Activated naive CD8-positive, alpha-beta T cell (primary cell): Measurements from ENCODE around the gene SLC7A10.
"Not testable (repeated sequence)": the region's sequence is repeated elsewhere in the genome, so short reads cannot be mapped to it uniquely, and the experiment has no call there.

ENCODE experiments used
- H3K27ac Mint-ChIP-seq: one replicate; pipeline ENCODE4 v1.8.0; 2021; ENCODE audit warnings: mixed read lengths
- H3K27me3 Mint-ChIP-seq: one replicate; pipeline ENCODE4 v1.8.0; 2021; ENCODE audit warnings: mixed read lengths
- H3K36me3 Mint-ChIP-seq: one replicate; pipeline ENCODE4 v1.8.0; 2021; ENCODE audit warnings: mixed read lengths
- H3K4me1 Mint-ChIP-seq: one replicate; pipeline ENCODE4 v1.8.0; 2021; ENCODE audit warnings: low read depth, mixed read lengths
- H3K4me3 Mint-ChIP-seq: one replicate; pipeline ENCODE4 v1.8.0; 2021; ENCODE audit warnings: mild to moderate bottlenecking, mixed read lengths
- H3K9me3 Mint-ChIP-seq: one replicate; pipeline ENCODE4 v1.8.0; 2021; ENCODE audit warnings: low read depth, mixed read lengths

The SLC7A10 gene

DNA sequence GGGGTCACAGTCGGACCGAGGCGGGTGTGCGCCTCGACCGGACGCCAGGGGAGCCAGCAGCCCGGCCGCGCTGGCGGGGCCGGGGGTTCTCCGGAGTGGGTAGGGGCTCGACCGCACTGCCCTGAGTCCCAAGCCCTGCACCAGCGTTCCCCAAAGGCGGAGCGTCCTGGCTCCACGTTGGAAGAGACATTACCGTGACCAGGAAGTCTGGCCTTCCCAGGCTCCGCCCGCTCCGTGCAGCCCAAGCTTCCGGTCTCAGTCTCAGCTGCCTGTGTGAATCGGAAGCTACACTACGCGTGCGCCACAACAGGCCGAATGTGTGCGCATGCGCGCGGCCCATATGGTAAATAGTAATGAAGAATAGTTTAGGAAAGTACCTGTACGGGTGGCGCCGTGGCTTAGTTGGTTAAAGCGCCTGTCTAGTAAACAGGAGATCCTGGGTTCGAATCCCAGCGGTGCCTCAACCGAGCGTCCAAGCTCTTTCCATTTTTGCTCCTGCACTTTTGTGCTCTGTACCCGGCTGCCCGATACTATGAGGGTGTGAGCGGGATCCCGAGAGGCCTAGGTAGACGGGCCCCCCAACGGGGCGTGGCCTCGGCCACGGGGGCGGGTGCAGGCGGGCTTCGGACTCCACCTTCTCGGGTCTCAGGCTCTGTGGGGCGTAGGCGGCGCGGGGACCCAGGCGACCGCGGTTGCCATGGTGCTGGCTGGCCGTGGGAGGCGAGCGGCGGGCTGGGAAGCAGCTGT lies 48.8 kb downstream of the SLC7A10 start:
- H3K9me3 Mint-ChIP-seq = no peaks in the 10 kb centered on the region
- H3K4me1 Mint-ChIP-seq = peaks cover 39% of the 10 kb centered on the region
- H3K4me3 Mint-ChIP-seq = peak overlapping the region; percentile 96
- no peaks in the 10 kb centered on the region for H3K36me3 Mint-ChIP-seq
- H3K27me3 Mint-ChIP-seq = no peaks in the 10 kb centered on the region
- peak overlapping the region; percentile 98 for H3K27ac Mint-ChIP-seq

DNA sequence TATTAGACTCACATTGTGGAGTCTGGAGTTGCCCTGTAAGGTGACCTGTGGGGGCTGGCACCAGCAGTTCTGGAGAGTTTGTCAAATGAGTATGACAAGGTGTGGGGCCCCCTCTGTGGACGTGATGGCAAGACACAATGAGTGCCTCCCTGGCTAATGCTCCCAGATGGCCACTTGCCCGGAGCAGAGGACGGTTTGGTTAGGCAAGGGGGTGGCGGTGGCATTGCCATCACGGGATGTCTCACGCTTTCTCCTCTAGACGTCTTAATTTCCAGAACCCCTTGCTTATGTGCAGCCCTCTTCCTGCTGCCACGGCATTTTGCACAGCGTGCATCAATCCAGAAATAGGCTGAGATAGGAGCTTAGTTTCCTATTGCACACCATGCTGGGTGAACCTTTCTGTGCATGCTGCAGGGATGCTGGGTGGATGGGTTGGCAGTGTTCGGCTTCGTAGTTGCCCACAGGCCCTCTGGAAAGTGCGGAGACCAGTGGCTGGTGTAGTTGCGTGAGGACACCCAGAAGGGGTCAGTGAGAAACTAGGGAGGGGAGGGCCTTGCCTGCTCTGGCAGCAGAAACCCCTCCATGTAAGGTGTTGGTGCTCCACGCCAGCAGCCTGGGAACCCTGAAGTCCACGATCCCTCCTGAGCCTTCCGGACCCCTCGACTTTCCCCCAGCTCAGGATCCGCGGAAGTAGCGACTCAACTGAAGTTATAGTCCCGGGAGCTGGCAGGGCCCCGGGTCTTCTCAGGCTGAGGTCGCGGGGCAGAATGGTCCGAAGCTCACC lies 49.6 kb downstream of the SLC7A10 start:
- no peaks in the 10 kb centered on the region for H3K9me3 Mint-ChIP-seq
- H3K27ac Mint-ChIP-seq = peak overlapping the region; percentile 98
- H3K4me3 Mint-ChIP-seq = peak overlapping the region; percentile 96
- peaks cover 42% of the 10 kb centered on the region for H3K4me1 Mint-ChIP-seq
- H3K27me3 Mint-ChIP-seq = no peaks in the 10 kb centered on the region
- H3K36me3 Mint-ChIP-seq = no peaks in the 10 kb centered on the region

DNA sequence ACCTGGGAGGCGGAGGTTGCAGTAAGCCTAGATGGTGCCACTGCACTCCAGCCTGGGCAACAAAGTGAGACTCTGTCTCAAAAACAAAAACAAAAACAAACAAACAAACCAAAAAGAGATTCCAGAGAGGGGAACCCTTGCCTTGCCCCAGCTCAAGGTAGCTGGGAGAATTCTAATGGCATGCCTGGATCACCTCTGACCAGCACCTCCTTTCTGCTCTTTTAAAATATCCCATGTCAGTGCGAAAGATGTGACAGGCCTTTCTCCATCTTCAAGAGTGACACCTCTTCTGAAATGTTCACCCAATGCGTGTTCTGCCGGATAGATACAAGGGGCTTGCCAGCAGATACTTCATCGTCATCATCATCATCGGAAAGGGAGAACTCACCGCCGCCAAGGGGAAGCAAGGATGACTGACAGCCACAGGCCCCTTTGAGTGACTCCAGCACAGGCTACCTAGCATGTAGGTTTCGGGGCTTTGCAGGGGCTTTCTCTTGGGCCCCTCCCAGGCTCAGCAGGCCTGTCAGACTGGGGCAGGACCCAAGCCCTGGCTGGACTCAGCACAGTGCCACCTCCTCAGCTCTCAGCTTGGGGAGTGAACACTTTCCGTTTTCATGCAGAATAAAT lies 50.4 kb downstream of the SLC7A10 start:
- Mint-ChIP-seq H3K4me1 (peaks cover 42% of the 10 kb centered on the region), H3K27me3 (no peaks in the 10 kb centered on the region), H3K36me3 (no peaks in the 10 kb centered on the region), H3K4me3 (peak overlapping the region; percentile 96), H3K9me3 (no peaks in the 10 kb centered on the region), H3K27ac (no peak overlapping the region)

DNA sequence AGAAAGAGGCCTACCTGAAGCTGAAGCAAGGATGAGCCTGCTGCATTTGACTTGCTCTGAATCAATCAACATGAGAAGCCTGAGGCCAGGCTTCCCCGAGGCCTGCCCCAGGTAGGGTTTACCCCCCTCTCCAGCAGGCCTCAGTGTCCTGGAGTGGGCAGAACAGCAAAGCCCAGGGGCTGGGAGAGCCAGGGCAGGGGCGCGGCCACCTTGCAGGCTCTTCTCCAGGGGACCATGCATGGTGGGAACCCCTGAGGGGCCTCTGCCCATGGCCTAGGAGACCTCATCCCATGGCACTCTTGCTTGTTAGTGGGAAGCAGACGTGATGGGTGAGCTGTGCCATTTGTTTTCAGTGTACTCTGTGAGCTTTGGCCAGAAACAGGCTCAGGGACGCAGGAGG lies 51.5 kb downstream of the SLC7A10 start:
- peaks cover under 1% of the 10 kb centered on the region for H3K36me3 Mint-ChIP-seq
- H3K27ac Mint-ChIP-seq = no peak overlapping the region
- H3K9me3 Mint-ChIP-seq = peaks cover 2% of the 10 kb centered on the region
- no peak overlapping the region for H3K4me3 Mint-ChIP-seq
- no peaks in the 10 kb centered on the region for H3K27me3 Mint-ChIP-seq
- peaks cover 44% of the 10 kb centered on the region for H3K4me1 Mint-ChIP-seq

DNA sequence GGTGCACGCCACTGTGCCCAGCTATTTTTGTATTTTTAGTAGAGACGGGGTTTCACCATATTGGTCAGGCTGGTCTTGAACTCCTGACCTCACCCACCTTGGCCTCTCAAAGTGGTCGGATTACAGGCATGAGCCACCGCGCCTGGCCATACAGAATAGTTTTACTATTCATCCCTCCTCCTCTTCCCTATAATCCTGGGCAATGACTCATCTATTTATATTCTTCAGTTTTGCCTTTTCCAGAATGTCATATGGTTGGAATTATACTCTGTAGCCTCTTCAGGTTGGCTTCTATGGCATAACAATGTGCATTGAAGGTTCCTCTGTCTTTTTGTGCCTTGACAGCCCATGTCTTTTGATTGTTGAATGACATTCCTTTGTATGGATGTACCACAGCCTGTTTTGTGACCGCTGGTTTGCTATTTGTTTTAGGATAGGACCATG lies 53.7 kb downstream of the SLC7A10 start:
- H3K27me3 Mint-ChIP-seq = no peaks in the 10 kb centered on the region
- no peak overlapping the region for H3K27ac Mint-ChIP-seq
- H3K9me3 Mint-ChIP-seq = peaks cover 11% of the 10 kb centered on the region
- no peak overlapping the region for H3K4me3 Mint-ChIP-seq
- H3K4me1 Mint-ChIP-seq = peaks cover 40% of the 10 kb centered on the region
- H3K36me3 Mint-ChIP-seq = peaks cover 13% of the 10 kb centered on the region

DNA sequence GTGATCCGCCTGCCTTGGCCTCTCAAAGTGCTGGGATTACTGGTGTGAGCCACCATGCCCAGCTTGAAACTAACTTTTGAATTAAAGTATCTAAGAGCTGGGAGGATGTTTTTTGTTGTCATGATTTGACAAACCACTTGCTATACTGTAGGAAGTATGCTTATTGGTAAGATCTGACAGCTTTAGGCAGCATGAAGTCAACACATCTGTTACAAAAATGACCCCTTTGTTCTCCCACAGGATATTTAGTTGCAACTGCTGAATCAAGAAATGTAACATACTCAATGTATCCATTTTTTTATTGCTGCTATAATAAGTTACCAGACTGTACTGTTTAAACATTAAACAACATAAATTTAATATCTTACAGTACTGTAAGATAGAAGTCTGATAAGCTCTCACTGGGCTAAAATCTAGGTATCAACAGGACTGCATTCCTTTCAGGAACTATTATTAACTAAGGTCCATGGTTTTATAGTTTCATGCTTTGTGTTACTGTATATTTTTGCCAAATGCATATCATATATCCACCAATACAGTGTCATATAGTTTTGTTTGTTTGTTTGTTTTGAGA lies 54.3 kb downstream of the SLC7A10 start:
- H3K27me3 Mint-ChIP-seq = no peaks in the 10 kb centered on the region
- peaks cover 11% of the 10 kb centered on the region for H3K9me3 Mint-ChIP-seq
- no peak overlapping the region for H3K27ac Mint-ChIP-seq
- H3K4me3 Mint-ChIP-seq = no peak overlapping the region
- peaks cover 13% of the 10 kb centered on the region for H3K36me3 Mint-ChIP-seq
- H3K4me1 Mint-ChIP-seq = peaks cover 38% of the 10 kb centered on the region

DNA sequence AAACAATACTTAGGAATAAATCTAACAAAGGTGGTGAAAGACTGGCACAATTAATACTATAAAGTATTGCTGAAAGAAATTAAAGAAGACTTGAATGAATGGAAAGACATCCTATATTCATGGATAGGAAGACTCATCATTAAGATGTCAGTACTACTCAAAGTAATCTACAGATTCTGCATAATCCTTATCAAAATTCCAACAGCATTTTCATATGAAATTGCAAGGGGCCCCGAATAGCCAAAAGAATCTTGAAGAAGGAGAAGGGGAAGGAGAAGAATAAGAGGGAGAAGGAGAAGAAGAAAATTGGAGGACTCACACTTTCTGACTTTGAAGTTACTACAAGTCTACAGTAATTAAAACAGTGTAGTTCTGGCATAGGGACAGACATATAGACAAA lies 57.1 kb downstream of the SLC7A10 start:
- peaks cover 22% of the 10 kb centered on the region for H3K4me1 Mint-ChIP-seq
- H3K27me3 Mint-ChIP-seq = no peaks in the 10 kb centered on the region
- H3K27ac Mint-ChIP-seq = no peak overlapping the region

DNA sequence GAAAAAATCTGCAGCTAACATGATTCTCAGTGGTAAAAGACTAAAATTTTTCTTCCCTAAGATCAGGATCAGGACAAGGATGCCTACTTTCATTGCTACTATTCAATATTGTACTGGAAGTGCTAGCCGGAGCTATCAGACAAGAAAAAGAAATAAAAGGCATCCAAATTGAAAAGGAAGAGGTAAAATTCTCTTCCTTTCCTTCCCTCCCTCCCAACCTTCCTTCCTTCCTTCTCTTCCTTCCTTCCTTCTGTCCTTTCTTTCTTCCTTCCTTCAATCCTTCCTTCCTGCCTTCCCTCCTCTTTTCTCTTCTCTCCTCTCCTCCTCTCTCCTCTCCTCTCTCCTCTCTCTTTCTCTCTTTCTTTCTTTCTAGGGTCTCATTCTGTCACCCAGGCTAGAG lies 58.2 kb downstream of the SLC7A10 start:
- Mint-ChIP-seq H3K27ac (no peak overlapping the region), H3K27me3 (no peaks in the 10 kb centered on the region), H3K4me1 (peaks cover 16% of the 10 kb centered on the region), H3K9me3 (peaks cover 11% of the 10 kb centered on the region), H3K4me3 (no peak overlapping the region), H3K36me3 (peaks cover 15% of the 10 kb centered on the region)

More for the DNA sequence above, 57.1 kb downstream of the SLC7A10 start:
- H3K36me3 Mint-ChIP-seq = peaks cover 15% of the 10 kb centered on the region
- H3K9me3 Mint-ChIP-seq = peaks cover 11% of the 10 kb centered on the region
- H3K4me3 Mint-ChIP-seq = no peak overlapping the region

DNA sequence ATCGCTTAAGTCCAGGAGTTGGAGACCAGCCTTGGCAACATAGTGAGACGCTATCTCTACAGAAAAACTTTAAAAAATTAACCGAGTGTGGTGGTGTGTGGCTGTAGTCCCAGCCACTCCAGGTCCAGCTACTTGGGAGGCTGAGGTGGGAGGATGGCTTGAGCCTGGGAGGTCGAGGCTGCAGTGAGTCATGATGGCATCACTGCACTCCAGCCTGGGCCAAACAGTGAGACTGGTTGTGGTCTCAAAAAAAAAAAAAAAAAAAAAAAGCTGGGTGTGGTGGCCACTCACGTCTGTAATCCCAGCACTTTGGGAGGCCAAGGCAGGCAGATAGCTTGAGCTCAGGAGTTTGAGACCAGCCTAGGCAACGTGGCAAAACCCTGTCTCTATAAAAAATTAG lies 59.6 kb downstream of the SLC7A10 start:
- peaks cover 15% of the 10 kb centered on the region for H3K36me3 Mint-ChIP-seq
- peaks cover 15% of the 10 kb centered on the region for H3K4me1 Mint-ChIP-seq
- H3K27ac Mint-ChIP-seq, H3K27me3 Mint-ChIP-seq, H3K4me3 Mint-ChIP-seq: not testable (repeated sequence)
- H3K9me3 Mint-ChIP-seq = peaks cover 11% of the 10 kb centered on the region

DNA sequence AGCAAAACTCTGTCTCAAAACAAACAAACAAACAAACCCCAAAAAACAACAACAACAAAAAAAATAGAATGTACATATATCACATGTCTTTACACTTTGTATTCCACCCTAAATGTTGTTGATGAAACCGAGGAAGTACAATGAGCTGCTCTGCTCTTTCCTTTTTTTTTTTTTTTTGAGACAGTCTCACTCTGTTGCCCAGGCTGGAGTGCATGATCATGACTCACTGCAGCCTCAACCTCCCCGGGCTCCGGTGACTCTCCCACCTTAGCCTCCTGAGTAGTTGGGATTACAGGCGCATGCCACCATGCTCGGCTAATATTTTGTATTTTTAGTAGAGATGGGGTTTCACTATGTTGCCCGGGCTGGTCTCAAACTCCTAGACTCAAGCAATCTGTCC lies 62.2 kb downstream of the SLC7A10 start:
- H3K27me3 Mint-ChIP-seq = no peaks in the 10 kb centered on the region
- H3K27ac Mint-ChIP-seq = no peak overlapping the region
- H3K9me3 Mint-ChIP-seq = peaks cover 4% of the 10 kb centered on the region
- H3K4me3 Mint-ChIP-seq = no peak overlapping the region
- H3K36me3 Mint-ChIP-seq = peaks cover 9% of the 10 kb centered on the region
- H3K4me1 Mint-ChIP-seq = peaks cover 27% of the 10 kb centered on the region

DNA sequence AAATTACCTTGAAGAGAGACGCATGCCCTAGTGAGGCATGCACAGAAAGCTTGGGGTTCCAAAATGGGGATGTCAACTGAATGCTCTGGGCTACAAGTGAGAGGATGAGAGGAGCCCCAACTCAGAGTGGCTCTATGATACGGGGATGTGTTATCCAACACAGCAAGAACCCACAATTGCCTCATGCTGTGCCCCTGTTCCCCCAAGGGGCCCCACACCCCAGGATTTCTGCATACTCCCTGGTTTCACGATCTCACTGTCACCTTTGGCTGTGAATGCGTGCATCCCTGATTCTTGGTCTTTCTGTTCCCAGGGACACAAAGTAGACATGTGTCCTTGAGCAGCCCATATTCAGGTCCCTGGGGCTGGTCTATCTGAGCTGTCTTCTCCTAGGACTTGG lies 64.4 kb downstream of the SLC7A10 start:
- no peak overlapping the region for H3K4me3 Mint-ChIP-seq
- no peaks in the 10 kb centered on the region for H3K27me3 Mint-ChIP-seq
- H3K9me3 Mint-ChIP-seq = no peaks in the 10 kb centered on the region
- H3K36me3 Mint-ChIP-seq = peaks cover 3% of the 10 kb centered on the region
- H3K27ac Mint-ChIP-seq = peak overlapping the region; percentile 85
- H3K4me1 Mint-ChIP-seq = peaks cover 36% of the 10 kb centered on the region

DNA sequence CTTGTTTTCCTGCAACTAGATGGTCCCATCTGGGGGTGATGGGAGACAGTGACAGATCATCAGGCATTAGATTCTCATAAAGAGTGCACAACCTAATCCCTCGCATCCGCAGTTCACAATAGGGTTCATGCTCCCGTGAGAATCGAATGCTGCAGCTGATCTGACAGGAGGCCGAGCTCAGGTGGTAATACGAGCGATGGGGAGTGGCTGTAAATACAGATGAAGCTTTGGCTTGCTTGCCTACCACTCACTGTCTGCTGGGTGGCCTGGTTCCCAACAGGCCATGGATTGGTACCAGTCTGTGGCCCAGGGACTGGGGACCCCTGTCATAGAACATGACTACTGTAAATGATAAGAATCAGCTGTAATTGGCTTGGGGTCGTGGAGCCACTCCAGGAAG lies 65.8 kb downstream of the SLC7A10 start:
- peaks cover 3% of the 10 kb centered on the region for H3K36me3 Mint-ChIP-seq
- H3K9me3 Mint-ChIP-seq = no peaks in the 10 kb centered on the region
- peaks cover 36% of the 10 kb centered on the region for H3K4me1 Mint-ChIP-seq
- H3K4me3 Mint-ChIP-seq = no peak overlapping the region
- no peaks in the 10 kb centered on the region for H3K27me3 Mint-ChIP-seq
- H3K27ac Mint-ChIP-seq = peak overlapping the region; percentile 85

DNA sequence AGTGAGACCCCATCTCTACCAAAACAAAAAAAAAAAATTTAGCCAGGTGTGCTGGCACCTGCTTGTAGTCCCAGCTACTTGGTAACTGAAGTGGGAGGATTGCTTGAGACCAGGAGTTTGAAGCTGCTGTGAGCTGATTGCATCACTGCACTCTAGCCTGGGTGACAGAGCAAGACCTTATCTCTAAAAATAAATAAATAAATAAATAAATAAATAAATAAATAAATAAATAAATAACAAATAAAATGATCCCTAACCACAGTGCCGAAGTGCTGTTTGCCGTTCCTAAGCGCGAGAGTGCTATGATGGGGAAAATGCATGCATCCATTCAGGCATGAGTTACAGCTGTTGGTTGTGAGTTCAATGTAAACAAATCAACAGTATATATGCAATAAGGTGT lies 66.5 kb downstream of the SLC7A10 start:
- Mint-ChIP-seq H3K9me3 (no peaks in the 10 kb centered on the region), H3K27me3 (no peaks in the 10 kb centered on the region), H3K4me3 (no peak overlapping the region), H3K27ac (no peak overlapping the region), H3K36me3 (peaks cover 3% of the 10 kb centered on the region), H3K4me1 (peaks cover 36% of the 10 kb centered on the region)
